ENCODE data around the gene BATF2. TPM values are rescaled to one million over a fixed set of nuclear protein-coding genes. Genes with fewer than 3 reads are reported as not detected.
"Not testable (repeated sequence)": the region's sequence is repeated elsewhere in the genome, so short reads cannot be mapped to it uniquely, and the experiment has no call there.

The BATF2 gene
- total RNA-seq, 1 donor from 2014 or later, result 7.5 TPM

DNA sequence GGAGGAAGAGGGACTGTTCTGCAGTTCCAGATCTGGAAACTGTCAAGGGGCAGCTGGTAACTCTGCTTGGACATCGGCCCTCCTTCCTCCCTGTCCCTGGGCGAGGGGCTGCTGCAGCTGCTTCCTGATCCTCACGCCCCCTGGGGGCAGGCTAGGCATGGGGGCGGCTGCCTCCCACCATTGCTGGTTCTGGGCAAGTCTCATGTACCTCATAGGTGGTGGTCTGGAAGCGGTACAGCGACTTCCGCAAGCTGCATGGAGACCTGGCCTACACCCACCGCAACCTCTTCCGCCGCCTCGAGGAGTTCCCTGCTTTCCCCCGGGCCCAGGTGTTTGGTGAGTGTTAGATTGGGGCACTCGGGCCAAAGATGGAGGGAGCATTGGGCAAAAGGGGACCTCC is 35.4 kb upstream of the BATF2 start:
- DNase-seq, result no peak
- ATAC-seq, result no peak
- Histone ChIP-seq H3K27me3 (no peaks in the 10 kb centered on the region), H3K4me3 (no peak overlapping the region), H3K4me1 (peaks cover 15% of the 10 kb centered on the region), H3K9me3 (no peaks in the 10 kb centered on the region), H3K27ac (no peak overlapping the region), H3K36me3 (peaks cover 50% of the 10 kb centered on the region)
- intact Hi-C loops (cut with DNase I), result no loop called here
- TF ChIP-seq, protein P1, sequence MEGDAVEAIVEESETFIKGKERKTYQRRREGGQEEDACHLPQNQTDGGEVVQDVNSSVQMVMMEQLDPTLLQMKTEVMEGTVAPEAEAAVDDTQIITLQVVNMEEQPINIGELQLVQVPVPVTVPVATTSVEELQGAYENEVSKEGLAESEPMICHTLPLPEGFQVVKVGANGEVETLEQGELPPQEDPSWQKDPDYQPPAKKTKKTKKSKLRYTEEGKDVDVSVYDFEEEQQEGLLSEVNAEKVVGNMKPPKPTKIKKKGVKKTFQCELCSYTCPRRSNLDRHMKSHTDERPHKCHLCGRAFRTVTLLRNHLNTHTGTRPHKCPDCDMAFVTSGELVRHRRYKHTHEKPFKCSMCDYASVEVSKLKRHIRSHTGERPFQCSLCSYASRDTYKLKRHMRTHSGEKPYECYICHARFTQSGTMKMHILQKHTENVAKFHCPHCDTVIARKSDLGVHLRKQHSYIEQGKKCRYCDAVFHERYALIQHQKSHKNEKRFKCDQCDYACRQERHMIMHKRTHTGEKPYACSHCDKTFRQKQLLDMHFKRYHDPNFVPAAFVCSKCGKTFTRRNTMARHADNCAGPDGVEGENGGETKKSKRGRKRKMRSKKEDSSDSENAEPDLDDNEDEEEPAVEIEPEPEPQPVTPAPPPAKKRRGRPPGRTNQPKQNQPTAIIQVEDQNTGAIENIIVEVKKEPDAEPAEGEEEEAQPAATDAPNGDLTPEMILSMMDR (IDR thresholded peaks at IDR 0.05), result no peak

DNA sequence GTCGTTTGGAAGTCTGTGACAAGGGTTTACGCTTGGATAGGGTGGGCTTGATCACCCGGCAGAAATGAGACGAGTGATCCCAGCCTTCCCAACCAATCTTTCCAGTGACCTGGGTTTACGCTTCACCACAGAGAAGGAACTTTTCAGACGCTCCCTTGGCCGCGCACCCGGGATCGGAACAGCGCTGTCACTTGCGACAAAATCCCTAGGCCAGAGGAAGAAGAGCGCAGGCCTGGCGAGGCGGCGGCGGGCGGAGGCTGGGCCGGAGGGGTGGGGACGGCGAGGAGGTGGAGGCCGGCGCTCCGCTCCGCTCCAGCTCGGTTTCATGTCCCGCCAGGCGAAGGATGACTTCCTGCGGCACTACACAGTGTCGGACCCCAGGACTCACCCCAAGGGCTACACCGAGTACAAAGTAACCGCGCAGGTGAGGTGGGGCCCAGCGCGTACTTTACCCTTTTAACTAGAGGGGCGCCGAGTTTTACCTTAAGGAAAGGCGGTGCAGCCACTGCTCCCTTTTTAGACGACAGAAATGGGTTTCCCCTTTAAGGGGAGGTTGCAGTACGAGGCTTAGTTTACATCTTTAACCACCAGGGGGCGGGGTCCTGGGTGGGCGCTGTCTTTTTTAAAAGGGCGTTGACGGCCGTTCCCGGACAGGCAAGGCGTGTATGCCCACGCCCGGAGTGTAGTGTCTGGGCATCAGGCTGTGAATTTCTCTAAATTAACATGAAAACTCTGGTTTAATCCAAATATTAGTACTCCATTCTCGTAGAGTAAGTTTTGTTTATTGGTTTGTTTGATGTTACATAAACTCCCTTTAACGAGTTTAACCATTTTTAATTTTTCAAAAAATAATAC is 30.7 kb upstream of the BATF2 start, which contains the start of gene SNX15:
Gene SNX15 (plus strand): TSS at position 227 of the 855 bp plus-strand sequence. CDS start 99 bp downstream, at position 326.
- DNase-seq (peak; percentile 95), ATAC-seq (peak; percentile 97)
- intact Hi-C loops (cut with DNase I), result no loop called here

DNA sequence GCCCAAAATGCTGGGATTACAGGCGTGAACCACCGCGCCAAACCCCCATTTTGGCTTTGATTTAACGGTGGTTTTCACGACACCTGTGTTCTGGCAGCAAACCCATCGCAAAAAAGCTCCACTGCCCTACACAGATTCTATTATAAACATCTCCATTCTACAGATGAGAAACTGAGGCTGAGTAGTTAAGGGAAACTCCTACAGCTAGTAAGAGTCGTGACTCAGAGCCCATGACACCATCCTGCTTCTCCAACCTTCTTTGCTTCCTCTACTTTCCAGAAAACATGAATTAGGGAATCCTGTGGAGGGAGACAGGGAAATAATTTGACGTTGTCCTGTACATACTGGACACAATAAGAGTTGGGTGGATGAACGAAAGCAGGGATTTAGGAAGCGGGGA is 30.0 kb upstream of the BATF2 start:
- Histone ChIP-seq H3K4me3 (peak overlapping the region; percentile 73), H3K36me3 (peaks cover under 1% of the 10 kb centered on the region), H3K9me3 (no peaks in the 10 kb centered on the region), H3K27ac (peak overlapping the region; percentile 92), H3K27me3 (no peaks in the 10 kb centered on the region), H3K4me1 (peaks cover 18% of the 10 kb centered on the region)
- DNase-seq (no peak), ATAC-seq (no peak)
- intact Hi-C loops (cut with DNase I), result no loop called here
- TF ChIP-seq, protein P1 (IDR thresholded peaks at IDR 0.05), result no peak

More for the DNA sequence above, 30.7 kb upstream of the BATF2 start, which contains the start of gene SNX15:
- no peaks in the 10 kb centered on the region for H3K9me3 ChIP-seq
- peak within 1 kb of the TSS; percentile 92 for H3K27ac ChIP-seq
- peaks cover 18% of the 10 kb centered on the region for H3K4me1 ChIP-seq
- peaks cover 7% of the 10 kb centered on the region for H3K36me3 ChIP-seq
- H3K4me3 ChIP-seq, result peak within 1 kb of the TSS; percentile 73
- no peaks in the 10 kb centered on the region for H3K27me3 ChIP-seq
- TF ChIP-seq, protein P1 (IDR thresholded peaks at IDR 0.05), result peak; percentile 86

DNA sequence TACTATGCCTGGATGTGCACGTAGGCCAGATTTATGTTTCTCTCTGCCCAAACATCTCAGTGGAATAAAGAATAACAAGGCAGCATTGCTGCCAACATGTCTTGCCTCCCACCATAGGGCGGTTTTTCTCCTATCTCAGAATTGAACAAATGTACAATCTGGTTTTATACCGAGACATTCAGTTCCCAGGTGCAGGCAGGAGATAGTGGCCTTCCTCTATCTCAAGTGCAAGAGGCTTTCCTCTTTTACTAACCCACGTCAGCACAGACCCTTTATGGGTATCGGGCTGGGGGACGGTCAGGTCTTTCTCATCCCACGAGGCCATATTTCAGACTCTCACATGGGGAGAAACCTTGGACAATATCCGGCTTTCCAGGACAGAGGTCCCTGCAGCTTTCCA is 26.7 kb upstream of the BATF2 start:
- H3K9me3 ChIP-seq; DNase-seq; H3K27ac ChIP-seq; intact Hi-C loops (cut with DNase I); H3K27me3 ChIP-seq; ATAC-seq; H3K4me3 ChIP-seq: not testable (repeated sequence)
- peaks cover 11% of the 10 kb centered on the region for H3K4me1 ChIP-seq
- H3K36me3 ChIP-seq, result peaks cover 12% of the 10 kb centered on the region

DNA sequence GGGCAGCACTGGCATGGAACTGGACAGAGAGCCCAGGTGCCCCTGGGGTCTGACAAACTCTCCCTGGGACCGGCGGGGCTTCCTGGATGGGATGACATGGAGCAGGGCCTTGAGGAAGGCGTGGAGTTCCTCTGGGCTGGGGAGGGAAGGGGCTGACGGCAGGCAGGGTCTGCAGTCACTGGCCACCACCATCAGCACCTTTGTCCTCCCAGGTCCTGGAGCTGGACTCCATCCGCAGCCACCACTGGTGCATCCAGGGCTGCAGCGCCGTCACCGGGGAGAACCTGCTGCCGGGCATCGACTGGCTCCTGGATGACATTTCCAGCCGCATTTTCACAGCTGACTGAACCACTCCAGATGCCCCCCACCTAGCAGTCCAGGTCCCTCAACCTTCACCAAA is 24.7 kb upstream of the BATF2 start:
- ATAC-seq (no peak), DNase-seq (no peak)
- no peak overlapping the region for H3K4me3 ChIP-seq
- TF ChIP-seq, protein P1 (IDR thresholded peaks at IDR 0.05), result no peak
- H3K27ac ChIP-seq, result no peak overlapping the region
- intact Hi-C loops (cut with DNase I), result no loop called here
- no peaks in the 10 kb centered on the region for H3K9me3 ChIP-seq
- no peaks in the 10 kb centered on the region for H3K4me1 ChIP-seq
- peaks cover 19% of the 10 kb centered on the region for H3K36me3 ChIP-seq
- H3K27me3 ChIP-seq, result no peaks in the 10 kb centered on the region

DNA sequence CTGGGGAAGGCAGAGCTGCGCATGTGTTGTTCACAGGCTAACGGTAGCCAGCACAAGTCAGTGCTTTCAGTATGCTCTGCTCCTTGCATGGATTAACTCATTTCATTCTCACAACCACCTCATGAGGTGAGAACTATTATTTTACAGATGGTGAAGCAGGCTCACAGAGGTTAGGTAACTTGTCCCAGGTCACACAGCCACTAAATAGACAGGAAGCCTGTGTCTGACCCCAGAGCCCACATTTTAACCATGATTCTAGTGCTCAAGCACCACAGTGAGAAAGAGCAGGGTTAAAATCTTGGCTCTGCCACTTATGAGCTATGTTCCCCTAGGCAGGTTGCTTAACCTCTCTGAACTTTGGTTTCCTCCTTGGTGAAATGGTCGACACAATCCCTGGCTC is 24.2 kb upstream of the BATF2 start:
- Histone ChIP-seq H3K4me1 (no peaks in the 10 kb centered on the region), H3K9me3 (no peaks in the 10 kb centered on the region), H3K27ac (no peak overlapping the region), H3K27me3 (no peaks in the 10 kb centered on the region), H3K36me3 (peaks cover 19% of the 10 kb centered on the region), H3K4me3 (no peak overlapping the region)
- DNase-seq (no peak), ATAC-seq (no peak)
- TF ChIP-seq, protein P1 (IDR thresholded peaks at IDR 0.05), result no peak
- intact Hi-C loops (cut with DNase I), result no loop called here

All from upper lobe of right lung (tissue), 1 donor.